ENCODE measurements around the gene MUC6. TPM values are rescaled to one million over a fixed set of nuclear protein-coding genes. Genes with fewer than 3 reads are reported as not detected.

MUC6 gene
- total and polyA plus RNA-seq, 10 of the 15 experiments (the other 5 are each of a cell fraction or from before 2014, with no cell fraction given): 0.03 TPM; not detected in 8

GRCh38 chr11:1029051-1029450 lies 7.5 kb downstream of the MUC6 start (continued):
- no peak for TF ChIP-seq IRF3 (IDR thresholded peaks at IDR 0.05)

GRCh38 chr11:1028616-1029015 lies 7.9 kb downstream of the MUC6 start:
- H4K20me1 ChIP-seq (ENCODE audit: control insufficient read depth, insufficient read depth): no peaks in the 10 kb centered on the region
- CTCF ChIA-PET: no interaction called here
- no peak overlapping the region for H3K9ac ChIP-seq (ENCODE audit: control insufficient read depth, insufficient read depth, low read length)
- RAD21 ChIA-PET (ENCODE audit: unreplicated experiment): no interaction called here
- H2AFZ ChIP-seq (ENCODE audit: control insufficient read depth, low read depth, low read length): no peak overlapping the region
- H3K4me3 ChIP-seq: no peak overlapping the region
- no peak overlapping the region for H3K4me2 ChIP-seq (ENCODE audit: control insufficient read depth, insufficient read depth)
- no peaks in the 10 kb centered on the region for H3K27me3 ChIP-seq (replicated peaks in 1 of 2; ENCODE audit: control insufficient read depth in 2 of 2, insufficient read depth in 2 of 2, low read length in 1 of 2)
- H3K4me1 ChIP-seq (ENCODE audit: control insufficient read depth, insufficient read depth, low read length): no peaks in the 10 kb centered on the region
- H3K79me2 ChIP-seq (ENCODE audit: control insufficient read depth, insufficient read depth, low read length): no peaks in the 10 kb centered on the region
- SMC1A ChIA-PET (ENCODE audit: uncharacterized antibody, unreplicated experiment): no interaction called here
- DNase-seq (ENCODE audit: low read depth, low spot score): no peak
- POLR2A ChIA-PET: no interaction called here
- no peak for ATAC-seq
- FAIRE-seq: no peak
- in situ Hi-C loops (cut with MboI) (no loop called here), intact Hi-C loops (cut with micrococcal nuclease; ENCODE audit: unreplicated experiment) (no loop called here)
- no TSS peak for BruUV-seq (replicated peaks)
- WGBS (ENCODE audit: insufficient coverage, insufficient replicate concordance, low lambda C conversion rate, missing lambda C conversion rate): 46% methylated on average over 14 of the region's 14 CpGs
- no peaks in the 10 kb centered on the region for H3K36me3 ChIP-seq (ENCODE audit: control insufficient read depth in 2 of 2, insufficient read depth in 2 of 2, low read length in 1 of 2)
- no peak overlapping the region for H3K27ac ChIP-seq (ENCODE audit: control insufficient read depth, insufficient read depth)
- no peaks in the 10 kb centered on the region for H3K9me3 ChIP-seq (replicated peaks; ENCODE audit: control insufficient read depth, insufficient read depth, low read length)
- TF ChIP-seq ESRRA (IDR thresholded peaks at IDR 0.05; ENCODE audit: low read length) (no peak), EP300 (IDR thresholded peaks at IDR 0.05; ENCODE audit: borderline replicate concordance in 1 of 2, control insufficient read depth in 1 of 2, low read depth in 2 of 2, low read length in 2 of 2) (no peak), RELB (IDR thresholded peaks at IDR 0.05; ENCODE audit: low read depth) (no peak), NRF1 (conservative IDR thresholded peaks at IDR 0.05; ENCODE audit: low read depth, low read length) (no peak), ELK1 (IDR thresholded peaks at IDR 0.05; ENCODE audit: low read depth, low read length) (no peak), BCL3 (IDR thresholded peaks at IDR 0.05; ENCODE audit: borderline replicate concordance, insufficient read depth, low read depth, low read length, poor library complexity, severe bottlenecking) (no peak), IKZF2 (IDR thresholded peaks at IDR 0.05) (no peak), IRF4 (IDR thresholded peaks at IDR 0.05; ENCODE audit: low read depth, low read length) (no peak), TCF3 (IDR thresholded peaks at IDR 0.05; ENCODE audit: borderline replicate concordance, insufficient read depth, low read depth, low read length) (no peak), RB1 (IDR thresholded peaks at IDR 0.05; ENCODE audit: borderline replicate concordance) (no peak), FOS (IDR thresholded peaks at IDR 0.05; ENCODE audit: borderline replicate concordance, extremely low read depth, insufficient read length) (no peak), ETV6 (conservative IDR thresholded peaks at IDR 0.05 in 1 of 2, IDR thresholded peaks at IDR 0.05 in 1 of 2; ENCODE audit: borderline replicate concordance in 1 of 2, low read depth in 1 of 2) (no peak)
